Activated CD4-positive, alpha-beta T cell treated with anti-CD3 and anti-CD28 coated beads, Interleukin-2, amount 10 ng/mL, durations not matched to agents 7 days and 5 days (primary cell): ENCODE results near the gene CCR8. TPM values are rescaled to one million over a fixed set of nuclear protein-coding genes. Genes with fewer than 3 reads are reported as not detected.
"Not testable (repeated sequence)": the region's sequence is repeated elsewhere in the genome, so short reads cannot be mapped to it uniquely, and the experiment has no call there.

ENCODE experiments used
- CTCF ChIA-PET: fragments of 350-600 bp; sonication (Branson Sonifier 250); formaldehyde crosslinking; loops from one replicate; lab custom pipeline; 2021; ENCODE audit warnings: antibody characterized with exemption; lab: Charles Lee
- POLR2A ChIA-PET: fragments of 350-600 bp; sonication (Branson Sonifier 250); formaldehyde crosslinking; loops from one replicate; lab custom pipeline; 2021; ENCODE audit warnings: antibody characterized with exemption; lab: Charles Lee
- DNase-seq: peaks from one replicate; pipeline ENCODE4 v3.0.0-alpha.2; 2020
- H3K27ac Mint-ChIP-seq: one replicate; pipeline ENCODE4 v1.8.0; 2021; ENCODE audit warnings: mild to moderate bottlenecking, moderate library complexity, mixed read lengths
- H3K27me3 Mint-ChIP-seq: one replicate; pipeline ENCODE4 v1.8.0; 2021; ENCODE audit warnings: mixed read lengths
- H3K36me3 Mint-ChIP-seq: one replicate; pipeline ENCODE4 v1.8.0; 2021; ENCODE audit warnings: low read depth, mixed read lengths
- H3K4me1 Mint-ChIP-seq: one replicate; pipeline ENCODE4 v1.8.0; 2021; ENCODE audit warnings: mixed read lengths
- H3K4me3 Mint-ChIP-seq: one replicate; pipeline ENCODE4 v1.8.0; 2021; ENCODE audit warnings: mild to moderate bottlenecking, moderate library complexity, mixed read lengths
- H3K9me3 Mint-ChIP-seq: one replicate; pipeline ENCODE4 v1.8.0; 2021; ENCODE audit warnings: mixed read lengths
- total RNA-seq, 2 experiments: library from RNA; stranded (reverse); gene quantifications; one replicate each; pipeline ENCODE4 v1.2.3, GENCODE V29; 2021

Gene CCR8
- total RNA-seq, 2 experiments from 2014 or later, result 0.74 to 1.9 TPM

GRCh38 chr3:39334205-39334604 lies 4.7 kb downstream of the CCR8 start:
- no peak for DNase-seq
- ChIA-PET CTCF (no interaction called here), POLR2A (no interaction called here)
- Mint-ChIP-seq H3K9me3 (peaks cover 5% of the 10 kb centered on the region), H3K27ac (no peak overlapping the region), H3K36me3 (no peaks in the 10 kb centered on the region), H3K27me3 (peaks cover 3% of the 10 kb centered on the region), H3K4me1 (peaks cover 15% of the 10 kb centered on the region), H3K4me3 (no peak overlapping the region)

- no peaks in the 10 kb centered on the region for H3K36me3 Mint-ChIP-seq
- H3K9me3 Mint-ChIP-seq, result peaks cover 5% of the 10 kb centered on the region
- peaks cover 7% of the 10 kb centered on the region for H3K4me1 Mint-ChIP-seq
- no peak for DNase-seq
- CTCF ChIA-PET, result no interaction called here
- no peak overlapping the region for H3K4me3 Mint-ChIP-seq
- POLR2A ChIA-PET, result no interaction called here
- no peak overlapping the region for H3K27ac Mint-ChIP-seq
- H3K27me3 Mint-ChIP-seq, result peaks cover 5% of the 10 kb centered on the region
These were observed 8.7 kb downstream of the CCR8 start for GRCh38 chr3:39338201-39338600.

- Mint-ChIP-seq H3K9me3 (peaks cover 5% of the 10 kb centered on the region), H3K27ac (no peak overlapping the region), H3K36me3 (no peaks in the 10 kb centered on the region), H3K4me3 (no peak overlapping the region), H3K27me3 (peaks cover 5% of the 10 kb centered on the region), H3K4me1 (peaks cover 10% of the 10 kb centered on the region)
- ChIA-PET CTCF (no interaction called here), POLR2A (no interaction called here)
- no peak for DNase-seq
These were observed 9.6 kb downstream of the CCR8 start for GRCh38 chr3:39339086-39339485.

- H3K27ac Mint-ChIP-seq, result no peak overlapping the region
- H3K9me3 Mint-ChIP-seq, result no peaks in the 10 kb centered on the region
- no peaks in the 10 kb centered on the region for H3K36me3 Mint-ChIP-seq
- POLR2A ChIA-PET, result no interaction called here
- H3K27me3 Mint-ChIP-seq, result peaks cover 2% of the 10 kb centered on the region
- CTCF ChIA-PET, result interaction anchor here (1.7 kb wide), 1 partner anchor 51 kb away, joined by 5 read pairs; no protein-coding TSS in a partner anchor
- H3K4me1 Mint-ChIP-seq, result peaks cover 28% of the 10 kb centered on the region
- DNase-seq, result no peak
- H3K4me3 Mint-ChIP-seq, result no peak overlapping the region
These were observed 13.7 kb downstream of the CCR8 start for GRCh38 chr3:39343076-39343717.

GRCh38 chr3:39343760-39344159 lies 14.3 kb downstream of the CCR8 start:
- Mint-ChIP-seq H3K36me3 (no peaks in the 10 kb centered on the region), H3K27ac (no peak overlapping the region), H3K27me3 (peaks cover 2% of the 10 kb centered on the region), H3K9me3 (no peaks in the 10 kb centered on the region), H3K4me3 (no peak overlapping the region), H3K4me1 (peaks cover 28% of the 10 kb centered on the region)
- ChIA-PET POLR2A (no interaction called here), CTCF (interaction anchor here (1.7 kb wide), 1 partner anchor 52 kb away, joined by 5 read pairs; no protein-coding TSS in a partner anchor)
- DNase-seq, result no peak

- no peaks in the 10 kb centered on the region for H3K36me3 Mint-ChIP-seq
- H3K4me1 Mint-ChIP-seq, result peaks cover 30% of the 10 kb centered on the region
- no peak overlapping the region for H3K27ac Mint-ChIP-seq
- no peak overlapping the region for H3K4me3 Mint-ChIP-seq
- peaks cover 2% of the 10 kb centered on the region for H3K27me3 Mint-ChIP-seq
- ChIA-PET CTCF (interaction anchor here (1.1 to 1.9 kb wide), 4 partner anchors 15 to 56 kb away, joined by 3 to 6 read pairs (median 4); no protein-coding TSS in a partner anchor), POLR2A (no interaction called here)
- H3K9me3 Mint-ChIP-seq, result no peaks in the 10 kb centered on the region
- DNase-seq, result no peak
These were observed 15.3 kb downstream of the CCR8 start for GRCh38 chr3:39344746-39345344.

- peaks cover 44% of the 10 kb centered on the region for H3K4me1 Mint-ChIP-seq
These were observed 17.5 kb downstream of the CCR8 start for GRCh38 chr3:39346785-39347585.

GRCh38 chr3:39347586-39347876 lies 18.0 kb downstream of the CCR8 start:
- no peak for DNase-seq
- Mint-ChIP-seq H3K36me3 (no peaks in the 10 kb centered on the region), H3K9me3 (peaks cover 3% of the 10 kb centered on the region), H3K27me3 (no peaks in the 10 kb centered on the region), H3K4me3 (no peak overlapping the region), H3K27ac (no peak overlapping the region), H3K4me1 (peaks cover 44% of the 10 kb centered on the region)
- POLR2A ChIA-PET, result no interaction called here
- CTCF ChIA-PET, result interaction anchor here (1.1 to 2.7 kb wide), 5 partner anchors 12 to 59 kb away, joined by 3 to 11 read pairs (median 4); partner anchors contain the start of gene RPSA

More at GRCh38 chr3:39346785-39347585, 17.5 kb downstream of the CCR8 start:
- peaks cover under 1% of the 10 kb centered on the region for H3K9me3 Mint-ChIP-seq
- CTCF ChIA-PET, result interaction anchor here (0.8 to 2.7 kb wide), 8 partner anchors 11 to 59 kb away, joined by 3 to 11 read pairs (median 4); partner anchors contain the start of gene RPSA
- H3K36me3 Mint-ChIP-seq, result no peaks in the 10 kb centered on the region
- peak; percentile 16 for DNase-seq
- H3K27ac Mint-ChIP-seq, result peak overlapping the region; percentile 27
- POLR2A ChIA-PET, result no interaction called here
- H3K4me3 Mint-ChIP-seq, result peak overlapping the region; percentile 8
- H3K27me3 Mint-ChIP-seq, result no peaks in the 10 kb centered on the region

GRCh38 chr3:39349080-39349479 lies 19.6 kb downstream of the CCR8 start:
- ChIA-PET POLR2A (no interaction called here), CTCF (interaction anchor here (0.6 to 0.8 kb wide), 2 partner anchors 24 to 31 kb away, joined by 3 read pairs; no protein-coding TSS in a partner anchor)

GRCh38 chr3:39350714-39351113 lies 21.2 kb downstream of the CCR8 start:
- CTCF ChIA-PET, result interaction anchor here (1.0 to 1.6 kb wide), 3 partner anchors 11 to 62 kb away, joined by 3 to 5 read pairs (median 5); no protein-coding TSS in a partner anchor
- Mint-ChIP-seq H3K36me3 (no peaks in the 10 kb centered on the region), H3K4me3 (no peak overlapping the region), H3K9me3 (peaks cover 3% of the 10 kb centered on the region), H3K4me1 (peaks cover 38% of the 10 kb centered on the region), H3K27ac (peak overlapping the region; percentile 31), H3K27me3 (peaks cover 6% of the 10 kb centered on the region)
- no peak for DNase-seq
- POLR2A ChIA-PET, result no interaction called here

More at GRCh38 chr3:39349080-39349479, 19.6 kb downstream of the CCR8 start:
- Mint-ChIP-seq H3K4me1 (peaks cover 40% of the 10 kb centered on the region), H3K27me3 (no peaks in the 10 kb centered on the region), H3K36me3 (no peaks in the 10 kb centered on the region), H3K9me3 (peaks cover 3% of the 10 kb centered on the region), H3K4me3 (no peak overlapping the region), H3K27ac (no peak overlapping the region)
- no peak for DNase-seq

GRCh38 chr3:39351134-39351533 lies 21.6 kb downstream of the CCR8 start:
- DNase-seq, H3K4me3 Mint-ChIP-seq, H3K9me3 Mint-ChIP-seq, H3K36me3 Mint-ChIP-seq, H3K27me3 Mint-ChIP-seq, POLR2A ChIA-PET: not testable (repeated sequence)
- peak overlapping the region; percentile 31 for H3K27ac Mint-ChIP-seq
- H3K4me1 Mint-ChIP-seq, result peaks cover 35% of the 10 kb centered on the region
- CTCF ChIA-PET, result interaction anchor here (1.0 to 1.6 kb wide), 3 partner anchors 10 to 63 kb away, joined by 3 to 5 read pairs (median 5); no protein-coding TSS in a partner anchor

GRCh38 chr3:39353168-39353927 lies 23.8 kb downstream of the CCR8 start:
- H3K36me3 Mint-ChIP-seq, H3K4me3 Mint-ChIP-seq, POLR2A ChIA-PET, CTCF ChIA-PET, DNase-seq, H3K9me3 Mint-ChIP-seq, H3K27ac Mint-ChIP-seq: not testable (repeated sequence)
- Mint-ChIP-seq H3K27me3 (peaks cover 12% of the 10 kb centered on the region), H3K4me1 (peaks cover 30% of the 10 kb centered on the region)
